Dendritic cell treated with granulocyte-macrophage colony-stimulating factor and Interleukin-4, amounts not matched to agents 40 ng/mL and 50 ng/mL, for 4 days (primary cell): ENCODE results near the gene JARID2.

ENCODE experiments used
- H3K27ac Mint-ChIP-seq: one replicate; pipeline ENCODE4 v1.8.0; 2022; ENCODE audit warnings: mild to moderate bottlenecking, mixed read lengths
- H3K27me3 Mint-ChIP-seq: one replicate; pipeline ENCODE4 v1.8.0; 2022; ENCODE audit warnings: mild to moderate bottlenecking, mixed read lengths
- H3K36me3 Mint-ChIP-seq: one replicate; pipeline ENCODE4 v1.8.0; 2022; ENCODE audit warnings: low read depth, mixed read lengths
- H3K4me1 Mint-ChIP-seq: one replicate; pipeline ENCODE4 v1.8.0; 2022; ENCODE audit warnings: low read depth, mixed read lengths
- H3K4me3 Mint-ChIP-seq: one replicate; pipeline ENCODE4 v1.8.0; 2022; ENCODE audit warnings: mild to moderate bottlenecking, moderate library complexity, mixed read lengths
- H3K9me3 Mint-ChIP-seq: one replicate; pipeline ENCODE4 v1.8.0; 2022; ENCODE audit warnings: mixed read lengths
- intact Hi-C: fragments of 100-400 bp; cut with micrococcal nuclease; formaldehyde crosslinking; loops from one replicate; pipeline ENCODE4 v1.15.0; 2022

The JARID2 gene

GRCh38 chr6:15470746-15471145 lies 224.9 kb downstream of the JARID2 start:
- Mint-ChIP-seq H3K9me3 (no peaks in the 10 kb centered on the region), H3K27me3 (no peaks in the 10 kb centered on the region), H3K4me3 (no peak overlapping the region), H3K36me3 (peaks cover 18% of the 10 kb centered on the region), H3K4me1 (peaks cover 46% of the 10 kb centered on the region), H3K27ac (no peak overlapping the region)
- intact Hi-C loops, result no loop called here

DNA sequence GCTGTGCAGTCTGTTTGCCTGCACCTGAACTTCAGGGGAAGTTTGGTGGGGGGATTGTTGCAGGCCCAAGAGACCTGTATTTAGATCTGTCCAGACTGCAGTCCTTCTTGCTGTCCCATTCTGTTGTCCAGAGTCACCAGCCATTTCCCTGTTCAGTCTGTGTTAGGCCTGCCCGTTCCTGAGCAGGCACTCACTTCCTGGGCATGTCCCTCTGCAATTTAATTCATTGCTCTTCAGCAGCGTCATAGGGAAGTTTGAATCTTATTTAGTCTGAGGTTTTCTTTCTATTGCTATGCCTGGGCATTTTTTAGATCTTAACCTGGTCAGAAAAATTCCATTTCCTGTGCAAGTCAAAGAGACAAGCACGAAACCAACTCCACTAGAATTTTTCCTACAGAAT lies 226.8 kb downstream of the JARID2 start:
- Mint-ChIP-seq H3K27ac (no peak overlapping the region), H3K27me3 (no peaks in the 10 kb centered on the region), H3K4me1 (peaks cover 49% of the 10 kb centered on the region), H3K36me3 (peaks cover 27% of the 10 kb centered on the region), H3K9me3 (no peaks in the 10 kb centered on the region), H3K4me3 (no peak overlapping the region)
- intact Hi-C loops, result no loop called here

GRCh38 chr6:15473174-15473573 lies 227.3 kb downstream of the JARID2 start:
- no peaks in the 10 kb centered on the region for H3K27me3 Mint-ChIP-seq
- H3K4me3 Mint-ChIP-seq, result no peak overlapping the region
- H3K4me1 Mint-ChIP-seq, result peaks cover 48% of the 10 kb centered on the region
- no peaks in the 10 kb centered on the region for H3K9me3 Mint-ChIP-seq
- peaks cover 27% of the 10 kb centered on the region for H3K36me3 Mint-ChIP-seq
- intact Hi-C loops, result no loop called here
- no peak overlapping the region for H3K27ac Mint-ChIP-seq

DNA sequence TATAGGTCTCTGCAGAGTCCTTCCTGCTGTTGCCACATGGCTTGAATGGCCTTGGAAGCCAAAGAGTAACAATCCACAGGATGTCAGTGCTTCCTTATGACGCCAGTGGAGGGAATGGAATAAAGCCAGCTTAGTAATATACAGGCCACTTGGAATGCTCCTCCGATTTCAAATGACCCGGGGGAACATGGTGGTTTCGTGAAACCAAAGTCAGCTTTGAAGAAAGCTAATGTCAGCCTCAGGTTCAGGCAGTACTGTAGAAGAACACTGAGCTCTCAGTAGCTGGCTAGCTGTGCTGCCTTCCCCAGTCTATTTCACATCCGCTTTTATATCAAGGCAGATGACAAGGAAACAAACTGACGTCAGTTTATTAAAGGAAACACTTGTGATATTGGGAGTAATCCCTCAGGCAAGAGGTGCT lies 227.9 kb downstream of the JARID2 start:
- Mint-ChIP-seq H3K36me3 (peaks cover 30% of the 10 kb centered on the region), H3K4me1 (peaks cover 42% of the 10 kb centered on the region), H3K9me3 (no peaks in the 10 kb centered on the region), H3K4me3 (no peak overlapping the region), H3K27ac (no peak overlapping the region), H3K27me3 (no peaks in the 10 kb centered on the region)
- intact Hi-C loops, result loop anchor here (2.0 kb wide), 1 partner anchor 17 kb away; no protein-coding TSS in a partner anchor

GRCh38 chr6:15474196-15474595 lies 228.3 kb downstream of the JARID2 start:
- Mint-ChIP-seq H3K27me3 (no peaks in the 10 kb centered on the region), H3K27ac (no peak overlapping the region), H3K4me3 (peak overlapping the region; percentile 18), H3K4me1 (peaks cover 45% of the 10 kb centered on the region), H3K36me3 (peaks cover 34% of the 10 kb centered on the region), H3K9me3 (no peaks in the 10 kb centered on the region)
- intact Hi-C loops, result loop anchor here (2.0 kb wide), 1 partner anchor 17 kb away; no protein-coding TSS in a partner anchor

GRCh38 chr6:15475261-15475660 lies 229.4 kb downstream of the JARID2 start:
- H3K4me1 Mint-ChIP-seq, result peaks cover 55% of the 10 kb centered on the region
- H3K27ac Mint-ChIP-seq, result no peak overlapping the region
- intact Hi-C loops, result loop anchor here (2.0 kb wide), 1 partner anchor 16 kb away; no protein-coding TSS in a partner anchor
- H3K36me3 Mint-ChIP-seq, result peaks cover 35% of the 10 kb centered on the region
- H3K27me3 Mint-ChIP-seq, result no peaks in the 10 kb centered on the region
- no peaks in the 10 kb centered on the region for H3K9me3 Mint-ChIP-seq
- H3K4me3 Mint-ChIP-seq, result no peak overlapping the region

DNA sequence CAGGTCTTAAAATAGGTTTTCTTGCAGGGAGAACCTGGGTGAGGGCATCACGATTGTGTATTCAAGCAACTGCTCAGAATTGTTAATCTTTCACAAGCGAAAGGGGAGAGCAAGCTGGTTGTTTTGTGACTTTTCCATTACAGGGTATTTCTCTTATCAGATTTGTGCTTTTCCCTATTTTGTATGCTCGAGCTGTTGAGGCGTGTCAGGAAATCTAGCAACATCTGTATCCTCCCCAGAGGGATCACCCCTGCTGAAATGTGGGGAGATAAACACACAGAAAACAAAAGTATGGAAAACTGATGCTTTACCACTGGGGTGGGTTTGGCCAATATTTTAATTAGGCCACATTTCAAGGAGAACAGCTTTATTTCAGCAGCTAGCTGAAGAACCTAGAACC lies 230.0 kb downstream of the JARID2 start:
- H3K27me3 Mint-ChIP-seq, result no peaks in the 10 kb centered on the region
- no peak overlapping the region for H3K27ac Mint-ChIP-seq
- peaks cover 61% of the 10 kb centered on the region for H3K4me1 Mint-ChIP-seq
- H3K9me3 Mint-ChIP-seq, result no peaks in the 10 kb centered on the region
- intact Hi-C loops, result loop anchor here (2.0 kb wide), 1 partner anchor 15 kb away; no protein-coding TSS in a partner anchor
- H3K4me3 Mint-ChIP-seq, result no peak overlapping the region
- peaks cover 35% of the 10 kb centered on the region for H3K36me3 Mint-ChIP-seq

DNA sequence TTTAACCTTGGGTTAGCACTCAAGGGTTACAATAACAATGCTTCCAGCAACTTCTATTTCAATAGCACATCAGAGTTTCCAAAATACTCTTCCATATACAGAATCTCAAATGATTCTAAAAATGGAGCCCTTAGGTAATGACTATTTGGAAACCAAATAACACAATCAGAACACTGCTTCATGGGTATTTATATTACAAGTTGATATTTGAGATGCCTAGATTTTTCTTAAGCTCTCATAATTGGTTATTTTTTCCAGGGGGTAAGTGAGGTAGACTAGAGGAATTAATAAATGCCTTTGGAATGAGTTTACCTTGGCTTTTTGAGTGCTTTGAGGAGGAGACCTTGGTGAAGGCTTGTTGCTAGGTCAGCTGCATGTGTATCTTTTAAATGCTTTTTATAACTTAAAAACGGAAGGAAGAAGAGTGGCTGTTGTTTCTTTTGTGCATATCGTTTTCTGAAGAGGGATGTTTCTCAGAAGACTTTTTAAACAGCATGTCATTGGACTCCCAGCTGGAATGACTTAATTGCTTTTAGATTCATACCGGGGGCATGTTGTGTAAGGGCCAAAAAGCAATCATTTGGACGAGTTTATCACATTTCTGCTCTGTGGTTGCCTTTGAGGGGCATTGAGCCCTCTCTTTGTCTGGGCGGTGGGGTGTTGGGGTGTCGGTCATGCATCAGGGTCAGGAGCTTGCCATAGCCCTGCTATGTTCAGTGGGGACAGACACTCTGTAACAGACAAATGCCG lies 230.9 kb downstream of the JARID2 start:
- no peaks in the 10 kb centered on the region for H3K27me3 Mint-ChIP-seq
- H3K36me3 Mint-ChIP-seq, result peaks cover 42% of the 10 kb centered on the region
- H3K27ac Mint-ChIP-seq, result no peak overlapping the region
- peaks cover 71% of the 10 kb centered on the region for H3K4me1 Mint-ChIP-seq
- no peak overlapping the region for H3K4me3 Mint-ChIP-seq
- H3K9me3 Mint-ChIP-seq, result no peaks in the 10 kb centered on the region
- intact Hi-C loops, result no loop called here

DNA sequence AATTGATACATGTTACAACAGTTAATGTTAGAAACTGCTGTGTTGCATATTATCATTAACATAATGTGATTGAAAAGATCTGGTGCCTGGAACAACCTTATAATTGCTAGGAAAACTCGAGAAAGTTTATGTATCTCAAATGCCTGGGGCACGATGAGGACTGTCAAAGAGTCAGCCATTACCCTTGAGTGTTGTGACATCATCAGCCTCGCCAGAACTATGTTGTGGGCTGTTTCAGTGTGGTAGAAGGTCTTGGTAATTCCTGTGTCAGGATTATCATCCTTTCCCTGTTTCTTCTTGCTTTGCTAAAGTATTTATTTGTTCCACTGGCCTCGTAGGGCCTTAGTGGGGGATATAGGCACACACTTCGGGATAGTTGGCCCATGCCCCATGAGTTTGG lies 231.9 kb downstream of the JARID2 start:
- no peak overlapping the region for H3K27ac Mint-ChIP-seq
- H3K36me3 Mint-ChIP-seq, result peaks cover 43% of the 10 kb centered on the region
- no peaks in the 10 kb centered on the region for H3K9me3 Mint-ChIP-seq
- no peaks in the 10 kb centered on the region for H3K27me3 Mint-ChIP-seq
- H3K4me3 Mint-ChIP-seq, result no peak overlapping the region
- peaks cover 73% of the 10 kb centered on the region for H3K4me1 Mint-ChIP-seq
- intact Hi-C loops, result no loop called here

DNA sequence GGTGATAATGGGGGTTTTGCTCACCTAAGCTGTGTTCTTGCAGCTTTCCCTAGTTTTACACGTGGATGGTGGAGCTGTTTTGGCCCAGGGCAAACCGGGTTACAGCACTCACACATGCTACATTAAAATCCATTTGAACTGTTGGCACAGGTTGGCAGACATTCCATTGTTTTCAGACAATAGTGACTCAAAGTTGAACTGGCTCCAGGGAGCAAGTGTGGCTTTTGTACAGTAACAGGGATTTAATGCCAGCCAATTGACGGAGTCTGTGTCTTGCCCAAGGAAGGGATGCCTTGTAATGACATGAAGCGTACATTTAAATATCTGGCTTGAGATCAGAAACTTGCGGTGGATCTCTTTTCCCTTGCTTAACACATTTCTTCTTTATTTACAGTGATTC lies 233.9 kb downstream of the JARID2 start:
- H3K36me3 Mint-ChIP-seq, result peaks cover 40% of the 10 kb centered on the region
- peaks cover 72% of the 10 kb centered on the region for H3K4me1 Mint-ChIP-seq
- H3K9me3 Mint-ChIP-seq, result no peaks in the 10 kb centered on the region
- no peaks in the 10 kb centered on the region for H3K27me3 Mint-ChIP-seq
- H3K27ac Mint-ChIP-seq, result peak overlapping the region; percentile 84
- H3K4me3 Mint-ChIP-seq, result no peak overlapping the region
- intact Hi-C loops, result no loop called here

- Mint-ChIP-seq H3K27me3 (no peaks in the 10 kb centered on the region), H3K27ac (peak overlapping the region; percentile 84), H3K4me3 (no peak overlapping the region), H3K4me1 (peaks cover 72% of the 10 kb centered on the region), H3K9me3 (no peaks in the 10 kb centered on the region), H3K36me3 (peaks cover 32% of the 10 kb centered on the region)
- intact Hi-C loops, result no loop called here
These were observed 234.7 kb downstream of the JARID2 start for GRCh38 chr6:15480525-15480924.

DNA sequence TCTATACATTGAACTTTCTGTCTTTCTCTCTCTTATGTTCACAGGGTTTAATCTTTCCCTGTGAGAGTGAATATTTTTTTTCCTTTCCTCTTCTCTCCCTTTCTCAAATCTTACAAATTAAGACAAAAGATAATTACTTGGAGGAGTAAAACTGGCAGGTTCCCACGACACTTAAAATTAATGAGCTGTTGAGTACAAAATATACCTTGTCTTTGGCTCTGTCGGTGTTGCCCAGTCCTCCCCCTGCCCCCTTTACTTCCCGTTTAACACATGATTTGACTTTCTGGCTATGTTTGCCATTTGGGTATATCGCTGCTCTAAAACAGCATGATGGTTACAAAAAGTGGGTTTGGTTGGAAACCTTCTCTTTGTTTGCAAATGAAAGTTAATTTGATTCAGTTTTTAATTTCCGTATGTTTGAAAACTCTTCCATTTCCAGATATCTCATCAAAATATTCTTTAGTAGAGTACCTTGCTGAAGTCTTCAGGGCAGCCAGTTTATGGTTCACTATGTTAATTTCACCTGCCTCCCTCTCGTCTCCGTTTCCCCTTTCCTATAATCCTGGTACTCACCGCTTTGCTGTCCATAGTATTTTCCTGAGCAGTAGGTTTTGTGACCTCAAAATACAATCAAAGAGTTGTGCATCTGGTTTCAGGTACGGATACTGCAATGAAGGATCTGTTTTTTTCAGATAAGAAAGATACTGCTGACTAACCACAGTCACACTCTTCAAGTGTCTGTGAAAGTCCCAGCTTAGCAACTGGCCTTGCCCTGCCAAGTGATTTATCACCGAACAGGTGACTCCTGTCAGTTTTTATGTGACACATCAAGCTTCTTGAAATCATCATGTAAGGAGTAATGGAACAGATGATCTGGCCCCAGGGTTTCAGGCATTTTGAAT lies 235.8 kb downstream of the JARID2 start:
- peaks cover 72% of the 10 kb centered on the region for H3K4me1 Mint-ChIP-seq
- H3K9me3 Mint-ChIP-seq, result no peaks in the 10 kb centered on the region
- peaks cover 24% of the 10 kb centered on the region for H3K36me3 Mint-ChIP-seq
- intact Hi-C loops, result no loop called here
- peak overlapping the region; percentile 84 for H3K27ac Mint-ChIP-seq
- no peak overlapping the region for H3K4me3 Mint-ChIP-seq
- H3K27me3 Mint-ChIP-seq, result no peaks in the 10 kb centered on the region

DNA sequence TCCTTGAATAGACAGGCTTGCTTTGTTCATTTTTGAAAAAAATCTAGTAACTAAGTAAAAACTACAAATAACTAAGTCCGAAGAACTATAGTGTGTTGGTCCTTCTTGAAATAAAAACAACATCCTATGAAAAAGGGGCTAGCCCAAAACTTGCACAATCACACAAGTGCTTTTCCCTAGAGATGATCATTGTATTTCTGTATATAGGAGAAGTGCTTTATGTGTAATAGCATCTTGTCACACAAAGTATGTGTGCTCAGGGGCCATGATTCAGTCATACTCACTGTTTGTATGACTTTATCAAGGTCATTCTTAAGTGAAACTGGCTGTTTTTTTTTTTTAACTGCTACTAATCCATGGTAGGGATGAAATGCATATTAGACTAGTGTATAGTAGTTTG lies 237.2 kb downstream of the JARID2 start:
- H3K27me3 Mint-ChIP-seq, result no peaks in the 10 kb centered on the region
- H3K4me3 Mint-ChIP-seq, result no peak overlapping the region
- intact Hi-C loops, result no loop called here
- no peak overlapping the region for H3K27ac Mint-ChIP-seq
- H3K36me3 Mint-ChIP-seq, result peaks cover 32% of the 10 kb centered on the region
- H3K4me1 Mint-ChIP-seq, result peaks cover 76% of the 10 kb centered on the region
- H3K9me3 Mint-ChIP-seq, result no peaks in the 10 kb centered on the region

DNA sequence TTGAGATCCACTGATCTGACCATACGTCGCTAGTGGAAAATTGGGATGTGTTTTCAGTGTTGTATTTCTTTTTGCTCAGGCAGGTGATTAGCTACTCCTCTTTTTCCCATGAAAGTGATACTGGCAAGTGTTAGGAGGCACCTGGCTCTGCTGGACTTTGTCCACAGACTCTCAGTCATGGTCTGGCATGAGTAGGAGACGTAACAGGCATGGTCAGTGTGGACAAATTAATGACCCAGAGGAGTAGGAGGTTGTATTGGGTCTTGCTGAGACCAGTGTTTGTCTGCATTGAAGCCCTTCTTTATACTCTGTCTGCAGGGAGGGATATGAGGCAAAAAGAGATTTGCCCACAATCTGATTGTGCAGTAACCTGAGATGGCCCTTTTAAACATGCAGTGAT lies 238.3 kb downstream of the JARID2 start:
- peaks cover 84% of the 10 kb centered on the region for H3K4me1 Mint-ChIP-seq
- peaks cover 36% of the 10 kb centered on the region for H3K36me3 Mint-ChIP-seq
- no peak overlapping the region for H3K4me3 Mint-ChIP-seq
- intact Hi-C loops, result no loop called here
- peak overlapping the region; percentile 60 for H3K27ac Mint-ChIP-seq
- no peaks in the 10 kb centered on the region for H3K9me3 Mint-ChIP-seq
- no peaks in the 10 kb centered on the region for H3K27me3 Mint-ChIP-seq
